Epidermal melanocyte (primary cell): ENCODE data around the gene PNMA1.
"Not testable (repeated sequence)": the region's sequence is repeated elsewhere in the genome, so short reads cannot be mapped to it uniquely, and the experiment has no call there.

Experiments used
- DNase-seq: peaks from one replicate; pipeline ENCODE4 v3.0.0; 2011; ENCODE audit warnings: low spot score; ENCODE audit not compliant: insufficient read length

PNMA1 gene

GRCh38 chr14:73717711-73718417 is 3.7 kb upstream of the PNMA1 start:
- DNase-seq: no peak

GRCh38 chr14:73717266-73717665 is 3.1 kb upstream of the PNMA1 start:
- DNase-seq: no peak

GRCh38 chr14:73715707-73716106 is 1.5 kb upstream of the PNMA1 start:
- DNase-seq: no peak

- DNase-seq: no peak
Observed at GRCh38 chr14:73714656-73715081, 485 bp upstream of the PNMA1 start.

- no peak for DNase-seq
Observed at GRCh38 chr14:73713206-73713802, 880 bp downstream of the PNMA1 start.

GRCh38 chr14:73712540-73713180 is 1.5 kb downstream of the PNMA1 start:
- no peak for DNase-seq

GRCh38 chr14:73712071-73712506 is 2.1 kb downstream of the PNMA1 start:
- DNase-seq: no peak

GRCh38 chr14:73710737-73711136 is 3.4 kb downstream of the PNMA1 start:
- no peak for DNase-seq

GRCh38 chr14:73709904-73710469 is 4.2 kb downstream of the PNMA1 start:
- DNase-seq: no peak

- DNase-seq: not testable (repeated sequence)
Observed at GRCh38 chr14:73708076-73708475, 6.1 kb downstream of the PNMA1 start.

- DNase-seq: no peak
Observed at GRCh38 chr14:73700325-73700724, 13.9 kb downstream of the PNMA1 start.

- no peak for DNase-seq
Observed at GRCh38 chr14:73696466-73697400, 17.5 kb downstream of the PNMA1 start.

GRCh38 chr14:73695997-73696396 is 18.2 kb downstream of the PNMA1 start:
- DNase-seq: no peak

- DNase-seq: no peak
Observed at GRCh38 chr14:73695082-73695481, 19.1 kb downstream of the PNMA1 start.

GRCh38 chr14:73694083-73694482 is 20.1 kb downstream of the PNMA1 start:
- no peak for DNase-seq

GRCh38 chr14:73686901-73687300 is 27.3 kb downstream of the PNMA1 start:
- DNase-seq: no peak

- DNase-seq: no peak
Observed at GRCh38 chr14:73685328-73685727, 28.9 kb downstream of the PNMA1 start.

- DNase-seq: no peak
Observed at GRCh38 chr14:73684627-73685026, 29.6 kb downstream of the PNMA1 start.

- DNase-seq: no peak
Observed at GRCh38 chr14:73680821-73681220, 33.4 kb downstream of the PNMA1 start.

GRCh38 chr14:73678698-73679097 is 35.5 kb downstream of the PNMA1 start:
- no peak for DNase-seq

GRCh38 chr14:73674986-73675385 is 39.2 kb downstream of the PNMA1 start:
- no peak for DNase-seq
